Ishikawa (cell line): ENCODE data around the gene SMIM26.

ENCODE experiments used
- EGR1 ChIP-seq: IDR thresholded peaks from 2 replicates; pipeline ENCODE4 v1.6.1; 2012
- EP300 ChIP-seq: IDR thresholded peaks from 2 replicates; pipeline ENCODE4 v1.6.1; 2012; ENCODE audit warnings: borderline replicate concordance
- FOXM1 ChIP-seq: IDR thresholded peaks from 2 replicates; pipeline ENCODE4 v1.6.1; 2012; ENCODE audit warnings: low read depth, borderline replicate concordance
- MAX ChIP-seq: IDR thresholded peaks from 2 replicates; pipeline ENCODE4 v1.6.1; 2012
- NFIC ChIP-seq: IDR thresholded peaks from 2 replicates; pipeline ENCODE4 v1.6.1; 2012
- REST ChIP-seq: IDR thresholded peaks from 2 replicates; pipeline ENCODE4 v1.6.1; 2012; ENCODE audit warnings: low read depth, mild to moderate bottlenecking
- USF1 ChIP-seq: IDR thresholded peaks from 2 replicates; pipeline ENCODE4 v1.6.1; 2012
- YY1 ChIP-seq: IDR thresholded peaks from 2 replicates; pipeline ENCODE4 v1.6.1; 2012; ENCODE audit warnings: low read depth

- no peak for TF ChIP-seq EP300
- TF ChIP-seq NFIC = no peak
- TF ChIP-seq MAX = no peak
- TF ChIP-seq YY1 = no peak
- no peak for TF ChIP-seq EGR1
- TF ChIP-seq REST = no peak
- no peak for TF ChIP-seq USF1
- no peak for TF ChIP-seq FOXM1
These were observed 21.3 kb downstream of the SMIM26 start for GRCh38 chr20:18588574-18588933.
